ENCODE data around the gene WNT9B. TPM values are rescaled to one million over a fixed set of nuclear protein-coding genes. Genes with fewer than 3 reads are reported as not detected.

Gene WNT9B
- polyA plus RNA-seq, 1 donor from 2014 or later: not detected

DNA sequence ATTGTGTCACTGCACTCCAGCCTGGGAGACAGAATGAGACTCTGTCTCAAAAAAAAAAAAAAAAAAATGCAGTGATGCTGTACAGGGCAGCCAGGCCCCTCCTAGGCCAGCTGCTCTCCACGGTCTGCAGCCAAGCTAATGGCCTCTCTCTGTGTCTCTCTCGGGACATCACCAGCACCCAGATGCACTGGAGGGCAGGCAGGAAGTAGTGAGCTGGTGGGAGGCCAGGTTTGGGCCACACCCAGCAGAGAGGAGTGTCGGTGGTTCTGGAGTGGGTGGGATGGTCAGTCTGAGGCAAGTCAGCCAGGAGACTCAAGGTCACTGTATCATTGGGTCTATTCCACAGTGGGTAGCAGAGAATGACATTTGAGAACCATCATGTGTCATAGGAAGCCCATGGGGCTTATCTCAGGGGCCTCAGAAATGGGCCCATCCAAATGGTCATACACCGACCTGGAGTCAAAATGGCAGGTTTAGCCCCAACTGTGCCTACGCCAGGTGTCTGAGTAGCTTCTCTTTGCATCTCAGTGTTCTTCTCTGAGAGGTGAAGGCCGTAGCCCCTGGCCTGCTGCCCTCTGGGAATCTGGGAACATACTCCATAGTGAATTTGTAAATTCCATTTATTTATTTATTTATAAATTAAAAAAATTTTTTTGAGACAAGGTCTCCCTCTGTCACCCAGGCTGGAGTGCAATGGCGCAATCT is 22.7 kb downstream of the WNT9B start:
- Histone ChIP-seq H3K9me2 (ENCODE audit: insufficient read depth, low read length) (no peaks in the 10 kb centered on the region), H4K20me1 (ENCODE audit: insufficient read depth) (no peaks in the 10 kb centered on the region), H3K9me3 (ENCODE audit: low read length) (no peaks in the 10 kb centered on the region), H3F3A (ENCODE audit: insufficient read depth, low read length, poor library complexity, severe bottlenecking) (no peaks in the 10 kb centered on the region), H3K27me3 (ENCODE audit: insufficient read depth, low read depth, low read length) (no peaks in the 10 kb centered on the region), H3K36me3 (ENCODE audit: insufficient read depth, low read length) (no peaks in the 10 kb centered on the region), H3K4me2 (ENCODE audit: low read length) (no peak overlapping the region), H3K9ac (ENCODE audit: low read length) (no peak overlapping the region), H3K4me3 (ENCODE audit: low read length) (no peak overlapping the region), H2AFZ (ENCODE audit: low read depth, low read length) (no peak overlapping the region), H3K79me2 (replicated peaks; ENCODE audit: insufficient read depth, low read length) (no peaks in the 10 kb centered on the region), H3K27ac (ENCODE audit: low read length) (no peak overlapping the region)
- TF ChIP-seq POLR2AphosphoS5 (IDR thresholded peaks at IDR 0.05): no peak
- TF ChIP-seq EZH2 (IDR thresholded peaks at IDR 0.05; ENCODE audit: borderline replicate concordance, insufficient read depth, low read length, poor library complexity, severe bottlenecking): no peak
- TF ChIP-seq SMC3 (conservative IDR thresholded peaks at IDR 0.05; ENCODE audit: poor library complexity): no peak
- TF ChIP-seq EP300 (conservative IDR thresholded peaks at IDR 0.05; ENCODE audit: poor library complexity, severe bottlenecking): no peak
- no peak for TF ChIP-seq TAF1 (IDR thresholded peaks at IDR 0.05; ENCODE audit: low read depth)
- TF ChIP-seq RAD21 (conservative IDR thresholded peaks at IDR 0.05): no peak
- no peak for TF ChIP-seq MXI1 (conservative IDR thresholded peaks at IDR 0.05; ENCODE audit: poor library complexity, severe bottlenecking)
- TF ChIP-seq, protein P1, sequence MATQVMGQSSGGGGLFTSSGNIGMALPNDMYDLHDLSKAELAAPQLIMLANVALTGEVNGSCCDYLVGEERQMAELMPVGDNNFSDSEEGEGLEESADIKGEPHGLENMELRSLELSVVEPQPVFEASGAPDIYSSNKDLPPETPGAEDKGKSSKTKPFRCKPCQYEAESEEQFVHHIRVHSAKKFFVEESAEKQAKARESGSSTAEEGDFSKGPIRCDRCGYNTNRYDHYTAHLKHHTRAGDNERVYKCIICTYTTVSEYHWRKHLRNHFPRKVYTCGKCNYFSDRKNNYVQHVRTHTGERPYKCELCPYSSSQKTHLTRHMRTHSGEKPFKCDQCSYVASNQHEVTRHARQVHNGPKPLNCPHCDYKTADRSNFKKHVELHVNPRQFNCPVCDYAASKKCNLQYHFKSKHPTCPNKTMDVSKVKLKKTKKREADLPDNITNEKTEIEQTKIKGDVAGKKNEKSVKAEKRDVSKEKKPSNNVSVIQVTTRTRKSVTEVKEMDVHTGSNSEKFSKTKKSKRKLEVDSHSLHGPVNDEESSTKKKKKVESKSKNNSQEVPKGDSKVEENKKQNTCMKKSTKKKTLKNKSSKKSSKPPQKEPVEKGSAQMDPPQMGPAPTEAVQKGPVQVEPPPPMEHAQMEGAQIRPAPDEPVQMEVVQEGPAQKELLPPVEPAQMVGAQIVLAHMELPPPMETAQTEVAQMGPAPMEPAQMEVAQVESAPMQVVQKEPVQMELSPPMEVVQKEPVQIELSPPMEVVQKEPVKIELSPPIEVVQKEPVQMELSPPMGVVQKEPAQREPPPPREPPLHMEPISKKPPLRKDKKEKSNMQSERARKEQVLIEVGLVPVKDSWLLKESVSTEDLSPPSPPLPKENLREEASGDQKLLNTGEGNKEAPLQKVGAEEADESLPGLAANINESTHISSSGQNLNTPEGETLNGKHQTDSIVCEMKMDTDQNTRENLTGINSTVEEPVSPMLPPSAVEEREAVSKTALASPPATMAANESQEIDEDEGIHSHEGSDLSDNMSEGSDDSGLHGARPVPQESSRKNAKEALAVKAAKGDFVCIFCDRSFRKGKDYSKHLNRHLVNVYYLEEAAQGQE (IDR thresholded peaks at IDR 0.05; ENCODE audit: borderline replicate concordance): no peak
- no peak for TF ChIP-seq CTCF (IDR thresholded peaks at IDR 0.05; ENCODE audit: poor library complexity, severe bottlenecking)

- H3K4me2 ChIP-seq (ENCODE audit: low read length): no peak overlapping the region
Observed at GRCh38 chr17:46874906-46875305, 23.5 kb downstream of the WNT9B start.

More at GRCh38 chr17:46874906-46875305, 23.5 kb downstream of the WNT9B start:
- H3K9me3 ChIP-seq (ENCODE audit: low read length): no peaks in the 10 kb centered on the region
- no peak overlapping the region for H3K4me3 ChIP-seq (ENCODE audit: low read length)
- TF ChIP-seq CTCF (IDR thresholded peaks at IDR 0.05; ENCODE audit: poor library complexity, severe bottlenecking): no peak
- TF ChIP-seq MXI1 (conservative IDR thresholded peaks at IDR 0.05; ENCODE audit: poor library complexity, severe bottlenecking): no peak
- no peak for TF ChIP-seq TAF1 (IDR thresholded peaks at IDR 0.05; ENCODE audit: low read depth)
- TF ChIP-seq EP300 (conservative IDR thresholded peaks at IDR 0.05; ENCODE audit: poor library complexity, severe bottlenecking): no peak
- no peak for TF ChIP-seq SMC3 (conservative IDR thresholded peaks at IDR 0.05; ENCODE audit: poor library complexity)
- no peak for TF ChIP-seq RAD21 (conservative IDR thresholded peaks at IDR 0.05)
- TF ChIP-seq POLR2AphosphoS5 (IDR thresholded peaks at IDR 0.05): no peak
- TF ChIP-seq, protein P1 (IDR thresholded peaks at IDR 0.05; ENCODE audit: borderline replicate concordance): no peak
- TF ChIP-seq EZH2 (IDR thresholded peaks at IDR 0.05; ENCODE audit: borderline replicate concordance, insufficient read depth, low read length, poor library complexity, severe bottlenecking): no peak
- no peak overlapping the region for H2AFZ ChIP-seq (ENCODE audit: low read depth, low read length)
- H3K79me2 ChIP-seq (replicated peaks; ENCODE audit: insufficient read depth, low read length): no peaks in the 10 kb centered on the region
- no peaks in the 10 kb centered on the region for H3K36me3 ChIP-seq (ENCODE audit: insufficient read depth, low read length)
- H3F3A ChIP-seq (ENCODE audit: insufficient read depth, low read length, poor library complexity, severe bottlenecking): no peaks in the 10 kb centered on the region
- H3K27ac ChIP-seq (ENCODE audit: low read length): no peak overlapping the region
- H3K9me2 ChIP-seq (ENCODE audit: insufficient read depth, low read length): no peaks in the 10 kb centered on the region
- H4K20me1 ChIP-seq (ENCODE audit: insufficient read depth): no peaks in the 10 kb centered on the region
- no peaks in the 10 kb centered on the region for H3K27me3 ChIP-seq (ENCODE audit: insufficient read depth, low read depth, low read length)
- H3K9ac ChIP-seq (ENCODE audit: low read length): no peak overlapping the region
